Type B pancreatic cell (in vitro differentiated cells): ENCODE results near the gene BTG4. TPM values are rescaled to one million over a fixed set of nuclear protein-coding genes. Genes with fewer than 3 reads are reported as not detected.

Experiments
- DNase-seq: peaks from one replicate; pipeline ENCODE4 v3.0.0; 2021; ENCODE audit warnings: mixed read lengths; ENCODE audit not compliant: unreplicated experiment; ENCODE audit errors: extremely low spot score
- H3K27ac Mint-ChIP-seq: 2 replicates; pipeline ENCODE4 v1.8.0; 2021; ENCODE audit warnings: mild to moderate bottlenecking, mixed read lengths
- H3K27me3 Mint-ChIP-seq: 2 replicates; pipeline ENCODE4 v1.8.0; 2021; ENCODE audit warnings: mixed read lengths
- H3K36me3 Mint-ChIP-seq: 2 replicates; pipeline ENCODE4 v1.8.0; 2021; ENCODE audit warnings: mixed read lengths
- H3K4me1 Mint-ChIP-seq: one replicate; pipeline ENCODE4 v1.8.0; 2021; ENCODE audit warnings: mixed read lengths; ENCODE audit not compliant: unreplicated experiment
- H3K4me3 Mint-ChIP-seq: 2 replicates; pipeline ENCODE4 v1.8.0; 2021; ENCODE audit warnings: mild to moderate bottlenecking, mixed read lengths
- H3K9me3 Mint-ChIP-seq: 2 replicates; pipeline ENCODE4 v1.8.0; 2021; ENCODE audit warnings: mixed read lengths
- total RNA-seq: library from RNA; stranded (reverse); gene quantifications from 2 replicates; pipeline ENCODE4 v1.2.1, GENCODE V29; 2021; ENCODE audit warnings: low replicate concordance
- TF ChIP-seq, protein P1 (sequence below): fragments of 200-600 bp; sonication (generic); conservative IDR thresholded peaks from 2 replicates; pipeline ENCODE4 v1.5.0; 2021; ENCODE audit warnings: antibody characterized with exemption, mild to moderate bottlenecking

The BTG4 gene
- total RNA-seq, 1 donor from 2014 or later, result not detected

GRCh38 chr11:111521135-111521534 is 8.9 kb upstream of the BTG4 start:
- H3K27me3 Mint-ChIP-seq, result peaks cover 10% of the 10 kb centered on the region
- H3K27ac Mint-ChIP-seq, result no peak overlapping the region
- H3K4me1 Mint-ChIP-seq, result peaks cover 2% of the 10 kb centered on the region
- H3K9me3 Mint-ChIP-seq, result no peaks in the 10 kb centered on the region
- no peak for DNase-seq
- no peaks in the 10 kb centered on the region for H3K36me3 Mint-ChIP-seq
- TF ChIP-seq, protein P1, sequence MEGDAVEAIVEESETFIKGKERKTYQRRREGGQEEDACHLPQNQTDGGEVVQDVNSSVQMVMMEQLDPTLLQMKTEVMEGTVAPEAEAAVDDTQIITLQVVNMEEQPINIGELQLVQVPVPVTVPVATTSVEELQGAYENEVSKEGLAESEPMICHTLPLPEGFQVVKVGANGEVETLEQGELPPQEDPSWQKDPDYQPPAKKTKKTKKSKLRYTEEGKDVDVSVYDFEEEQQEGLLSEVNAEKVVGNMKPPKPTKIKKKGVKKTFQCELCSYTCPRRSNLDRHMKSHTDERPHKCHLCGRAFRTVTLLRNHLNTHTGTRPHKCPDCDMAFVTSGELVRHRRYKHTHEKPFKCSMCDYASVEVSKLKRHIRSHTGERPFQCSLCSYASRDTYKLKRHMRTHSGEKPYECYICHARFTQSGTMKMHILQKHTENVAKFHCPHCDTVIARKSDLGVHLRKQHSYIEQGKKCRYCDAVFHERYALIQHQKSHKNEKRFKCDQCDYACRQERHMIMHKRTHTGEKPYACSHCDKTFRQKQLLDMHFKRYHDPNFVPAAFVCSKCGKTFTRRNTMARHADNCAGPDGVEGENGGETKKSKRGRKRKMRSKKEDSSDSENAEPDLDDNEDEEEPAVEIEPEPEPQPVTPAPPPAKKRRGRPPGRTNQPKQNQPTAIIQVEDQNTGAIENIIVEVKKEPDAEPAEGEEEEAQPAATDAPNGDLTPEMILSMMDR, result no peak
- no peak overlapping the region for H3K4me3 Mint-ChIP-seq

DNA sequence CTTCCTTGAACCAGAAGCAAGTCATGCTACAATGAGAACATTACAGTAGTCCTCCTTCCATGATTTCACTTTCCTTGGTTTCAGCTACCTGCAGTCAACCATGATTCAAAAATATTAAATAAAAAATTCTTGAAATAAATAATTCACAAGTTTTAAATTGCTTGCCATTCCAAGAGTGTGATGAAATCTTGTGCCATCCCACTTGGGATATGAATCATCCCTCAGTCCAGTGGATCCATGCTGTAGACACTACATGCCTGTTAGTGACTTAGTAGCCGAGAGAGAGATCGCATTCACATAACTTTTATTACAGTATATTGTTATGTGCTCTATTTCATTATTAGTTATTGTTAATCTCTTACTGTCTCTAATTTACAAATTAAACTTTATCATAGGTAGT is 8.4 kb upstream of the BTG4 start:
- Mint-ChIP-seq H3K27me3 (peaks cover 10% of the 10 kb centered on the region), H3K27ac (no peak overlapping the region), H3K4me1 (no peaks in the 10 kb centered on the region), H3K4me3 (no peak overlapping the region), H3K9me3 (no peaks in the 10 kb centered on the region), H3K36me3 (no peaks in the 10 kb centered on the region)
- TF ChIP-seq, protein P1, result no peak
- no peak for DNase-seq

GRCh38 chr11:111518668-111519067 is 6.5 kb upstream of the BTG4 start:
- Mint-ChIP-seq H3K4me1 (peaks cover 7% of the 10 kb centered on the region), H3K27ac (no peak overlapping the region), H3K27me3 (peaks cover 27% of the 10 kb centered on the region), H3K9me3 (no peaks in the 10 kb centered on the region), H3K4me3 (no peak overlapping the region), H3K36me3 (no peaks in the 10 kb centered on the region)
- TF ChIP-seq, protein P1, result no peak
- no peak for DNase-seq

GRCh38 chr11:111515591-111515990 is 3.4 kb upstream of the BTG4 start:
- TF ChIP-seq, protein P1, result no peak
- peaks cover 8% of the 10 kb centered on the region for H3K4me1 Mint-ChIP-seq
- DNase-seq, result no peak
- H3K27me3 Mint-ChIP-seq, result peaks cover 48% of the 10 kb centered on the region
- H3K9me3 Mint-ChIP-seq, result no peaks in the 10 kb centered on the region
- no peak overlapping the region for H3K4me3 Mint-ChIP-seq
- no peak overlapping the region for H3K27ac Mint-ChIP-seq
- no peaks in the 10 kb centered on the region for H3K36me3 Mint-ChIP-seq

- Mint-ChIP-seq H3K4me1 (peaks cover 8% of the 10 kb centered on the region), H3K27ac (no peak within 1 kb of the TSS)
- DNase-seq, result peak; percentile 69
These were observed 2.2 kb upstream of the BTG4 start, which contains the start of gene HOATZ for GRCh38 chr11:111514216-111515031. Gene HOATZ (plus strand): TSS chr11:111514778. CDS start chr11:111514785, 7 bp downstream.

More at GRCh38 chr11:111514216-111515031, 2.2 kb upstream of the BTG4 start, which contains the start of gene HOATZ:
- H3K4me3 Mint-ChIP-seq, result peak within 1 kb of the TSS; percentile 71
- TF ChIP-seq, protein P1, result peak; percentile 63
- peaks cover 52% of the 10 kb centered on the region for H3K27me3 Mint-ChIP-seq
- no peaks in the 10 kb centered on the region for H3K36me3 Mint-ChIP-seq
- H3K9me3 Mint-ChIP-seq, result no peaks in the 10 kb centered on the region
